ENCODE measurements around the gene LGMN. TPM values are rescaled to one million over a fixed set of nuclear protein-coding genes. Genes with fewer than 3 reads are reported as not detected.

The LGMN gene
- total RNA-seq, 4 donors from 2014 or later, result 64.2 to 110 (median 71.5) TPM

GRCh38 chr14:92678766-92679165, 69.7 kb downstream of the LGMN start:
- no peak overlapping the region for H3K27ac ChIP-seq (replicated peaks in 1 of 4)
- peaks cover 3 to 16% (median 10%) of the 10 kb centered on the region in 4 donors for H3K4me1 ChIP-seq
- WGBS, result 80% methylated on average over 5 of the region's 5 CpGs
- H3K4me3 ChIP-seq, result no peak overlapping the region
- peaks cover 11 to 55% (median 48%) of the 10 kb centered on the region in 4 donors for H3K36me3 ChIP-seq
- DNase-seq (ENCODE audit: extremely low spot score), result no peak
- intact Hi-C loops (cut with DNase I), result loop anchor here (5.0 kb wide), 1 partner anchor 66 kb away; no protein-coding TSS in a partner anchor
- no peaks in the 10 kb centered on the region for H3K27me3 ChIP-seq
- TF ChIP-seq EP300 (IDR thresholded peaks at IDR 0.05) (no peak), POLR2A (IDR thresholded peaks at IDR 0.05; ENCODE audit: low read depth) (no peak), CTCF (IDR thresholded peaks at IDR 0.05) (no peak), POLR2AphosphoS5 (IDR thresholded peaks at IDR 0.05) (no peak)
- H3K9me3 ChIP-seq, result no peaks in the 10 kb centered on the region

- 94% methylated on average over 2 of the region's 2 CpGs for WGBS
- H3K27me3 ChIP-seq, result no peaks in the 10 kb centered on the region
- no peak overlapping the region for H3K4me3 ChIP-seq
- intact Hi-C loops (cut with DNase I), result loop anchor here (5.0 kb wide), 1 partner anchor 66 kb away; no protein-coding TSS in a partner anchor
- peaks cover 11 to 57% (median 44%) of the 10 kb centered on the region in 4 donors for H3K36me3 ChIP-seq
- peaks cover 3 to 16% (median 10%) of the 10 kb centered on the region in 4 donors for H3K4me1 ChIP-seq
- no peaks in the 10 kb centered on the region for H3K9me3 ChIP-seq
- no peak overlapping the region for H3K27ac ChIP-seq (replicated peaks in 1 of 4)
- no peak for DNase-seq (ENCODE audit: extremely low spot score)
- TF ChIP-seq POLR2AphosphoS5 (IDR thresholded peaks at IDR 0.05) (no peak), POLR2A (IDR thresholded peaks at IDR 0.05; ENCODE audit: low read depth) (no peak), CTCF (IDR thresholded peaks at IDR 0.05) (no peak), EP300 (IDR thresholded peaks at IDR 0.05) (no peak)
Measured at GRCh38 chr14:92677955-92678354, 70.5 kb downstream of the LGMN start.

GRCh38 chr14:92677087-92677668, 71.2 kb downstream of the LGMN start:
- Histone ChIP-seq H3K9me3 (no peaks in the 10 kb centered on the region), H3K36me3 (peaks cover 11 to 50% (median 38%) of the 10 kb centered on the region in 4 donors), H3K27ac (replicated peaks in 1 of 4) (no peak overlapping the region), H3K4me1 (peaks cover 3 to 16% (median 10%) of the 10 kb centered on the region in 4 donors), H3K4me3 (no peak overlapping the region), H3K27me3 (no peaks in the 10 kb centered on the region)
- WGBS, result 83% methylated on average over 4 of the region's 4 CpGs
- no peak for DNase-seq (ENCODE audit: extremely low spot score)
- TF ChIP-seq EP300 (IDR thresholded peaks at IDR 0.05), result no peak
- no peak for TF ChIP-seq POLR2A (IDR thresholded peaks at IDR 0.05; ENCODE audit: low read depth)
- TF ChIP-seq POLR2AphosphoS5 (IDR thresholded peaks at IDR 0.05), result no peak
- no peak for TF ChIP-seq CTCF (IDR thresholded peaks at IDR 0.05)
- intact Hi-C loops (cut with DNase I), result loop anchor here (5.0 kb wide), 1 partner anchor 65 kb away; no protein-coding TSS in a partner anchor

GRCh38 chr14:92676403-92677086, 71.9 kb downstream of the LGMN start:
- DNase-seq (ENCODE audit: extremely low spot score), result no peak
- no peak overlapping the region for H3K4me3 ChIP-seq
- no peak for TF ChIP-seq EP300 (IDR thresholded peaks at IDR 0.05)
- TF ChIP-seq CTCF (IDR thresholded peaks at IDR 0.05), result no peak
- no peak for TF ChIP-seq POLR2AphosphoS5 (IDR thresholded peaks at IDR 0.05)
- no peak for TF ChIP-seq POLR2A (IDR thresholded peaks at IDR 0.05; ENCODE audit: low read depth)
- H3K27me3 ChIP-seq, result no peaks in the 10 kb centered on the region
- H3K9me3 ChIP-seq, result no peaks in the 10 kb centered on the region
- H3K36me3 ChIP-seq, result peaks cover 11 to 47% (median 36%) of the 10 kb centered on the region in 4 donors
- WGBS, result 99% methylated on average over 4 of the region's 8 CpGs
- no peak overlapping the region for H3K27ac ChIP-seq (replicated peaks in 1 of 4)
- intact Hi-C loops (cut with DNase I), result loop anchor here (5.0 kb wide), 1 partner anchor 64 kb away; no protein-coding TSS in a partner anchor
- H3K4me1 ChIP-seq, result peaks cover 3 to 16% (median 10%) of the 10 kb centered on the region in 4 donors

Measured in esophagus muscularis mucosa (tissue), 4 donors.